Measurements from ENCODE around the gene SMPD3.

- no peak for TF ChIP-seq CTCF (IDR thresholded peaks at IDR 0.05)
- no peak for TF ChIP-seq POLR2A (IDR thresholded peaks at IDR 0.05)
These were observed 63.8 kb downstream of the SMPD3 start for GRCh38 chr16:68384288-68385161.

Data from uterus (tissue), 2 donors.